ENCODE results near the gene PSAP.

PSAP gene

GRCh38 chr10:71805776-71806703 is 45.0 kb downstream of the PSAP start:
- no peak for DNase-seq

- DNase-seq = no peak
These were observed 47.0 kb downstream of the PSAP start for GRCh38 chr10:71804077-71804476.

- DNase-seq = no peak
These were observed 48.1 kb downstream of the PSAP start for GRCh38 chr10:71802715-71803488.

- DNase-seq = no peak
These were observed 48.8 kb downstream of the PSAP start for GRCh38 chr10:71802235-71802634.

- no peak for DNase-seq
These were observed 49.7 kb downstream of the PSAP start for GRCh38 chr10:71801361-71801760.

GRCh38 chr10:71799608-71800453 is 51.2 kb downstream of the PSAP start:
- no peak for DNase-seq

GRCh38 chr10:71799112-71799511 is 51.9 kb downstream of the PSAP start:
- no peak for DNase-seq

- no peak for DNase-seq
These were observed 52.8 kb downstream of the PSAP start for GRCh38 chr10:71798308-71798624.

- no peak for DNase-seq
These were observed 53.3 kb downstream of the PSAP start for GRCh38 chr10:71797533-71798307.

- DNase-seq = no peak
These were observed 54.2 kb downstream of the PSAP start for GRCh38 chr10:71796749-71797405.

- no peak for DNase-seq
These were observed 55.8 kb downstream of the PSAP start for GRCh38 chr10:71795248-71795647.

- no peak for DNase-seq
These were observed 60.2 kb downstream of the PSAP start for GRCh38 chr10:71790749-71791440.

- DNase-seq = no peak
These were observed 61.2 kb downstream of the PSAP start for GRCh38 chr10:71789871-71790270.

- DNase-seq = no peak
These were observed 62.1 kb downstream of the PSAP start for GRCh38 chr10:71788954-71789353.

- DNase-seq = no peak
These were observed 66.3 kb downstream of the PSAP start for GRCh38 chr10:71784679-71785272.

GRCh38 chr10:71783917-71784678 is 67.0 kb downstream of the PSAP start:
- DNase-seq = no peak

GRCh38 chr10:71782917-71783490 is 68.0 kb downstream of the PSAP start:
- no peak for DNase-seq

GRCh38 chr10:71782221-71782916 is 68.7 kb downstream of the PSAP start:
- no peak for DNase-seq

GRCh38 chr10:71780719-71781118 is 70.3 kb downstream of the PSAP start:
- DNase-seq = no peak

Data from activated CD4-positive, alpha-beta T cell treated with anti-CD3 and anti-CD28 coated beads, Interleukin-2, amount 50 U/mL, for 4 hours (primary cell).